Fibroblast of skin of right biceps (primary cell): Measurements from ENCODE around the gene AGAP1.

Experiments
- DNase-seq: peaks from one replicate; pipeline ENCODE4 v3.0.0-alpha.2; 2013

AGAP1 gene

GRCh38 chr2:235510318-235510717, 16.5 kb downstream of the AGAP1 start:
- DNase-seq, result no peak

- peak; percentile 84 for DNase-seq
These were observed 17.4 kb downstream of the AGAP1 start for GRCh38 chr2:235511187-235511661.

GRCh38 chr2:235511751-235512698, 18.2 kb downstream of the AGAP1 start:
- DNase-seq, result no peak

GRCh38 chr2:235512699-235513053, 18.8 kb downstream of the AGAP1 start:
- no peak for DNase-seq

GRCh38 chr2:235513984-235514626, 20.3 kb downstream of the AGAP1 start:
- no peak for DNase-seq

- no peak for DNase-seq
These were observed 21.0 kb downstream of the AGAP1 start for GRCh38 chr2:235514627-235515363.

GRCh38 chr2:235515364-235515742, 21.5 kb downstream of the AGAP1 start:
- no peak for DNase-seq

GRCh38 chr2:235515821-235516220, 22.0 kb downstream of the AGAP1 start:
- DNase-seq, result no peak

GRCh38 chr2:235516257-235516656, 22.4 kb downstream of the AGAP1 start:
- DNase-seq, result no peak

- DNase-seq, result peak; percentile 31
These were observed 24.7 kb downstream of the AGAP1 start for GRCh38 chr2:235518322-235519090.

GRCh38 chr2:235520787-235521186, 26.9 kb downstream of the AGAP1 start:
- DNase-seq, result no peak

- peak; percentile 17 for DNase-seq
These were observed 28.0 kb downstream of the AGAP1 start for GRCh38 chr2:235521844-235522243.

GRCh38 chr2:235523021-235523420, 29.2 kb downstream of the AGAP1 start:
- no peak for DNase-seq

GRCh38 chr2:235523486-235524150, 29.8 kb downstream of the AGAP1 start:
- DNase-seq, result no peak

- no peak for DNase-seq
These were observed 32.3 kb downstream of the AGAP1 start for GRCh38 chr2:235526166-235526565.

GRCh38 chr2:235527806-235528469, 34.1 kb downstream of the AGAP1 start:
- peak; percentile 7 for DNase-seq

- DNase-seq, result no peak
These were observed 35.8 kb downstream of the AGAP1 start for GRCh38 chr2:235529621-235530020.

GRCh38 chr2:235530735-235531134, 36.9 kb downstream of the AGAP1 start:
- DNase-seq, result no peak

GRCh38 chr2:235532307-235532706, 38.5 kb downstream of the AGAP1 start:
- DNase-seq, result no peak

- peak; percentile 19 for DNase-seq
These were observed 39.4 kb downstream of the AGAP1 start for GRCh38 chr2:235533198-235533597.

GRCh38 chr2:235533616-235534385, 40.0 kb downstream of the AGAP1 start:
- DNase-seq, result no peak
